8988T (cell line): ENCODE measurements around the gene PNPLA7.
A peak's percentile ranks its signal among the peaks of the same experiment; 100 is the strongest.

Source experiments
- DNase-seq: peaks from one replicate; pipeline ENCODE4 v3.0.0; 2011

Gene PNPLA7

GRCh38 chr9:137432687-137433348 lies 117.4 kb downstream of the PNPLA7 start:
- peak; percentile 19 for DNase-seq

DNA sequence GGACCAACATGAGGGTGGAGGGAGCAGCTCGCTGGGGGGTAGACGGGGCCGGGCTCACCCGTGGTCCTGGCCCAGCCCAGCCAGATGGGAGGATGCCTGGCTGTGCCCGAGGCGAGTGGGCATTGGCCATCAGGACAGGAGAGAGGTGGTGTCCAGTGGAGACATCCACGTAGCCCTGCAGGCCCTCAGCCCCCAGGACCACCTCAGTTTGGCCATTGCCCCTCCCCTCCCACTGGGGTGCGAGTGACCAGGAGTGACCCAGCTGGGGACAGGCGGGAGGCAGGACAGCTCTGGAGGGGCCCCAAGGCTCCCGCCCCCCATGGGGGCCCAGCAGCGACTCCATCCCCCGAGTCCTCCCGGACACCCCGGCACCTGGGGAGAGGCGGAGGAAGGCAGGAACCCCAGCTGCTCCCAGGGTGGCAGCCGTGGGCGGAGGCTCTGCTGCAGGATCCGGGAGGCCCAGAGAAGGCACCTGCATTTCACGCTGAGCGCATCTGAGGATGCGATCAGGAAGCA lies 118.7 kb downstream of the PNPLA7 start:
- no peak for DNase-seq

- no peak for DNase-seq
Measured at GRCh38 chr9:137430723-137431415, 119.3 kb downstream of the PNPLA7 start.

- no peak for DNase-seq
Measured at GRCh38 chr9:137429974-137430722, 120.1 kb downstream of the PNPLA7 start.

DNA sequence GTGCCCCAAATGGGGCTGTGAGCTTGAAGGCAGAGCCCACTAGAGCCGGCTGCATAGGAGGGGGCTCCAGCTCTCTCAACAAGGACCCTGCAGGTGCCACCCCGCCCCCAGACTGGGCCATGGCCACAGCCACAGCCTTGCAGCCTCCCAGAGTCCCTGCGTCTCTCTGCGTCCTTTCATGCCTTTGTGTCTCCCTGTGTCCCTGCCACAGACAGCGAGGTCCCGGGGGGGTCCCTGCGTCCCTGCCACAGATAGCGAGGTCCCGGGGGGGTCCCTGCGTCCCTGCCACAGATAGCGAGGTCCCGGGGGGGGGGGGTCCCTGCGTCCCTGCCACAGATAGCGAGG lies 120.7 kb downstream of the PNPLA7 start:
- DNase-seq, result no peak

- no peak for DNase-seq
Measured at GRCh38 chr9:137428841-137429545, 121.2 kb downstream of the PNPLA7 start.

DNA sequence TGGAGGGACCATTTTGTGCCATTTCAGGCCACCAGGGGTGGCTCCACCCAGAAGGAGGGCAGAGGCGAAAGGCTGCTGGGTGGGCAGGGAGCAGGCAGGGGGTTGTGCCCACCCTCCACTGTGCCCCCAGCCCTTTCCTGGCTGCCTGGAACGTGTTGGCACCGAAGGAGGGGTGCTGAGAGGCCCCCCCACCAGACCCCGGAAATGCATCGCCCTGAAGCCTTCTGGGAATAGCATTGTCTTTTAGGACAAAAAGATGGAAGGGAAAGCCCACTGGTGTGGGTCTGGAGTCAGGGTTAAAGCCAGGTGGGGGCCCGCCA lies 121.9 kb downstream of the PNPLA7 start:
- DNase-seq, result no peak

DNA sequence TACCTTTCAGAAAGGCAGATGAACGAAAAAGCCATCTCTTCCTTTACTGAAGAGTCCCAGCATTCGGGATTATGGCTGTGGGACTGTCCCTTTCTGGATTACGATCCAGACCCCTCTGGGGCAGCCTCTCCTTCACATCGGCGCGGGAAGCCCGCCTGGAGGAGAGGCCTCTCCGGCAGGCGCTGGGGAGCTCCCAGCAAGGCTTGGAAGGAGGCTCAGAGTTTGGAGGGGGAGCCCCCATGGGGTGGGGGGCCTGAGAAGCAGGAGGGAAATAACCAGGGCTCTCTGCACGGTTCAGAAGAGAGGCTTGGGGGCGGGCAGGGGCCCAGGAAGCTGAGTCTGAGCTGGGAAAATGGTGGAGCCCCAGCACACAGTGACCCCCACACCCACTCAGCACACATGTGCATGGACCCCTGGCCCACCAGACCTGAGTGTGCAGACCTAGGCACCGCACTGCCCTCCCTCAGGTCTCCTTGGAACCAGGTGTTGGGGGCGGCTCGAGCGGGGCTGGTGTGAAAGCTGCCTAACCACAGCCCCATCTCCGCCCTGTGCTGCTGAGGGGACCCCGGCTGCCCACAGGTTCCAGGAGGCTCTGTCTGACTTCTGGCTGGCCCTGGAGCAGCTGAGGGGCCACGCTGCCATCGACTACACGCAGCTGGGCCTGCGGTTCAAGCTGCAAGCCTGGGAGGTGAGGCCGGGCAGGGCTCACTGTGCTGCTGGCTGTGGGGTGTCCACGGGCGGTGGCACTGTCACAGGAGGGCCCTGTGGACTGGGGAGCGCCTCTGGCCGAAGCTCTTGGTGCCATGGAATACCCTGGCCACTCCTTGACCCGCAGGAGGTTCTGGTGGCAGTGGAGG lies 122.5 kb downstream of the PNPLA7 start:
- no peak for DNase-seq

DNA sequence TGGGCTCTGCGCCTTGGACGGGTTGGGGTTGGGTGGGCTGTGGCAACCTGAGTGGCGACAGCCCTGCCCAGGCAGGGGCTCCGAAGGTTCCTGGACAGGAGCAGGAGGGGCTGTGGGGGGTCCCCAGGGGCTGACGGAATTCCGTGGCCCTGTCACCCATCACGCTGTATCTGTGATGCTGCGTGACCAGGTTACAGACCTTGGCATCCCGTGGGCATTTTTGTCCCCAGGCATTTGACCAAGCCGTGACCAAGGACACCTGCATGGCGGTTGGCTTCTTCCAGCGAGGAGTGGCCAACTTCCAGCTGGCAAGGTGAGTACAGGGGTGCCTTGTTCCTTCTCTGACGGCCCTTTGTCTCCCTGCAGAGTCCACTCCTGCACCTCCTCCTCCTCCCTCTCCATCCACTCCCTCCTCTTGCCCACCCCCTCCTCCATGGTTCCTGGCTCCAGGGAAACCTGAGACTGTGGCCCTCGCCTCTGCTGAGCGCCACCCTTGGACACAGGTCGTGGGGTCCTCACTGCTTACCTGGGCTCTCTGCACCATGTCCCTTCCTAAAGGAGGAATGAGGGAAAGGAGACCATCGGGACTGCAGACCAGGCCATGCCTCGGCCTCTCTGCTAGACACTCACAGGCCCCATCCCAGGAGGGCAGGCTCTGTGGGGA lies 124.1 kb downstream of the PNPLA7 start:
- no peak for DNase-seq

- peak; percentile 35 for DNase-seq
Measured at GRCh38 chr9:137423514-137424291, 126.5 kb downstream of the PNPLA7 start.

- DNase-seq, result peak; percentile 83
Measured at GRCh38 chr9:137422604-137423513, 127.3 kb downstream of the PNPLA7 start, which contains the start of the genes EXD3 and NOXA1. Gene EXD3, minus strand, starts transcription at chr9:137423162. Its CDS starts 27,805 bp downstream, at chr9:137395357. Gene NOXA1, plus strand, starts transcription at chr9:137423393. Its CDS starts 137 bp downstream, at chr9:137423530.

GRCh38 chr9:137421838-137422603 lies 128.2 kb downstream of the PNPLA7 start:
- DNase-seq, result no peak

GRCh38 chr9:137417161-137418021 lies 132.8 kb downstream of the PNPLA7 start:
- no peak for DNase-seq

DNA sequence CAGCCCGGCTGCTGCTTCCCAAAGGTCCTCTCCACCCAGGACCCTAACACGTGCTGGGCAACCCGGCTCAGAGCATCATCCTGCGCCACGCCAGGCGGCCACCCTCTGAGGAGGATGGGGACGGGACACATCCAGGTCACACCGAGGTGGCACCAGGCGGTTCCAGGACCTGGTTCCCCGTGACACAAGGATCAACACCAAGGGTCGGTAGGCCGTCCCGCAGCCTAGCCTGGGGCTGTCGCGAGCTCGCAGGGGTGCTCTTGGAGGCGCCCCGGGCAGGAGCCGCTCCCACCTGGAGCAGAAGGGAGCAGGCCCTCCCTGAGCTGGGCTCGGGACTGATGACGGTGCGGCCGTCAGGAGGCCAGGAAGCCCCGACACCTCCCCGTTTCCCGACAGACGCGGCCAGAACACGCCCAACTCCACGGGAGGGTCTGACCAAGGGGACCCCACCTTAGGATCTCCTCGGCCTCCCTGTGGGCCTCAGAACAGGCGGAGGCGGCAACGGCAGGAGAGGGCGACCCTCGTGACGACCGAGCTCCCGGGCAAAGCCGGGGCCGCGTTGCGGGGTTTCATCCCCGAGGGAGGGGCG lies 133.5 kb downstream of the PNPLA7 start:
- DNase-seq, result no peak

DNA sequence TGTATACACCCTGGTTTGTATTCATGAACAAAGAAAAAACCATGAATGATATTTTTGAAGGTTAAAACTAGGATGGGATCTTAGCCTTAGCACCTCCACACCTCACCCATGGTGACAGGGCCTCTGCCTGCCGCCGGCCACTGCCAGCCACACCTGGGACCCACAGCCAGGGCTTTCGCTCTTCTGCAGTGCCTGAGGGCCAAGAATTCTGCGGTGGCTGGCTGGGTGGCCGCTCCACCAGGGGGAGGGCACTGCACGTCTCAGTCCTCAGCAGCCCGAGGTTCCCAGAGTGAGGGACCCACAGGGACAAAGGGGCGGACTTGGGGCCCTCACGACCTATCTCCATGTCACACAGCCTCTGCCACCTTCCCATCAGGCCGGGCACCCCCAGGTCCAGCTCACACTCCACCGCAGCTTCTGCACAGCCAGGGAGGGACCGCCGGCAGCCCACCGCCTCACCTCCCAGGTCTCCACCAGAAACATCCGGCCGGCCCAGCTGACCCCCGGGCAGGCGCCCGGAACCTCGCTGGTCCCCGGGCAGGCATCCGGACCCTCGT lies 134.1 kb downstream of the PNPLA7 start:
- DNase-seq, result no peak

DNA sequence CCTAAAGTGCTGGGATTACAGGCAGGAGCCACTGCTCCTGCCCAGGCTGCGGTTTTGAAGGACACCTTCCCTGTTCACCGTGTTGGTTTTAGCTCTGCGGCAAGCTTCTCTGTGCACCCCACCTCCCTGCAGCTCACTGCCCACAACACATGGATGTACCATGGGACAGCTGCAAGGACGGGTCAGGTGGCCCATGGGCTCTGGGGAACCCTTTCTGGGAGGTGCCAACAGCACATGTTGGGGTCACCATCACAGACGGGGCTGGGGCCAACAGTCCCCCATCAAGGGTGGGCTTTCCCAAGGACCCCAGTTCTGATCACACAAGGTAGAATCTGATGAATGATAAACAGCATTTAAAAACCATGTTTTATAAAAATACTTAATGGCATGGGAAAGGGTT lies 134.8 kb downstream of the PNPLA7 start:
- DNase-seq, result no peak

DNA sequence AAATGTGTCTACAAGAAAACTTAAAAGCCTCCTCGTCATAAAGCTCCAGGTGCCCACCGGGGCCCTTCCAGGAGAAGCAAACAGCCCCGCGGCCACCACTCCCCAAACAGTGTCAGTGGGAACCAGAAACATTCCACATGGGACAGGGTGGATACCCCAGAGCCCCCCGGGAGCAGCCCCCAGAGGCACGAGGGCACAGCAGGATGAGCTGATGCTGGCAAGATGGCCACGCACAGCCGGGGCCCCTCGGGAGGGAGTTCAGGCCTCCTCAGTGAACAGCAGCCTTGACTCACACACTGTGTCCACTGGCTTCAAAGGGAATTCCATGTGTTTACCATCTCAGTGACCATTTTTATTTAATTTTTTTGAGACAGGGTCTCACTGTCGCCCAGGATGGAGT lies 137.8 kb downstream of the PNPLA7 start:
- DNase-seq, result no peak
